GM04503 (cell line): ENCODE measurements around the gene MAML2.
"Not testable (repeated sequence)": the region's sequence is repeated elsewhere in the genome, so short reads cannot be mapped to it uniquely, and the experiment has no call there.

ENCODE experiments used
- DNase-seq: peaks from one replicate; pipeline ENCODE4 v3.0.0-alpha.2; 2012; ENCODE audit warnings: low read depth

MAML2 gene

GRCh38 chr11:96292291-96293010 lies 50.5 kb downstream of the MAML2 start:
- DNase-seq = no peak

GRCh38 chr11:96290631-96291030 lies 52.4 kb downstream of the MAML2 start:
- no peak for DNase-seq

DNA sequence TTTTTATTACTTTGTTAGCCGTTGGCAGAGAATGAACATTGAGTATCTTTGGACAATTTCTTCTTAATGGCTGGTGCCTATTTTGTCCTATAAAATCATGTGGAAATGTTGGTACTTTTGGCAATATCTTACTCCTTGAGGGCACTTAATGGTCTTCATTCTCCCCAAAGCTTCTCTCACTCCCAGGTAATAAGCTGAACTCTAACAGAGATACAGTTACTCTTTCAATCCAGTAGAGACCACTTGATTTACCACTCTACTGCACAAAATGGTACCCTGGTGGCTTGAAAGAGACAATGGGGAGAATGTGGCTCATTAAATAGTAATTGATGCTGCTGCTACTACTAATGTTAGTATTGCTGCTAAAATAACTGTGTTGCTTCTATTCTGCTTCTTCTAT lies 53.0 kb downstream of the MAML2 start:
- DNase-seq = no peak

DNA sequence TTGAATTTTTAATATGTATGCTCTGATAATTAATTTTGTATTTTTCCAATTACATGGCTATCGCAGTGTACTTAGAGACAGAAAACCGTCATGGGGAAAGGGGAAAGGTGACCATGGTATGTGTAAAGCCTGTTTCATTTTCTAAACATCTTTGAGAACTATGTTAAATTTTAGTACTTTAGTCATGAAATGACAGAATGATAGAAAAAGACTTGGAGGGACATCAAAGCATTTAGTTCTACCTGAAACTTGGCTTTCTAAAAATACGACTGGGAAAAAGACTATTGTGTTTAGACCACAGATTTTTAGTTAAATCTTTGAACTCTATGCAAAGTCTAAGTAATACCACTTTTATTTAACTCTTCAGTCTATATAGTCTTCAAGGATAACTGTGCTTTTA lies 54.1 kb downstream of the MAML2 start:
- DNase-seq = no peak

DNA sequence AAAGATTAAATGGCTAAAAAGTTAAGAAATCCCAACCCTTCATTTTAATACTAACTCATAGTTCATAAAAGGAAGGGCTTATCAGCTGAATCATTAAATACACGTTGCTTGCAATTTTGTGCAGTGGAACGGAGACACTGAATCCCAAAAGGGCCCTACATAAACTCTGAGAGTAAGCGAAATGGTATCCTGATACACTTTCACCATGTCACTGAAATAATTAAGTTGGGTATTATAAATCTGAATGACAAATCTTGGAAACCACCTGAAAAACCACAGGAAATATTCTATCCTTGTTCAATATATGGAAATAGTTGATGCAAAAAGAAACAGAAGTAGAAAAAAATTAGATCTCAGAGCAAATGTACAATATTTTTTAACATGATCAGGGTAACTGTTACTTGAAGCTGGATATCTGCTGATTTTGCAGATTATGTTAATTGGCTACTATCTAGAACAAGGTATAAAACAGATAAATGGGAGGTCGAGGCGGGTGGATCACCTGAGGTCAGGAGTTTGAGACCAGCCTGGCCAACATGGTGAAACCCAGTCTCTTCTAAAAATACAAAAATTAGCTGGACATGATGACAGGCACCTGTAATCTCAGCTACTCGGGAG lies 55.1 kb downstream of the MAML2 start:
- no peak for DNase-seq

GRCh38 chr11:96285985-96286384 lies 57.0 kb downstream of the MAML2 start:
- not testable (repeated sequence) for DNase-seq

GRCh38 chr11:96284917-96285316 lies 58.1 kb downstream of the MAML2 start:
- DNase-seq = no peak

DNA sequence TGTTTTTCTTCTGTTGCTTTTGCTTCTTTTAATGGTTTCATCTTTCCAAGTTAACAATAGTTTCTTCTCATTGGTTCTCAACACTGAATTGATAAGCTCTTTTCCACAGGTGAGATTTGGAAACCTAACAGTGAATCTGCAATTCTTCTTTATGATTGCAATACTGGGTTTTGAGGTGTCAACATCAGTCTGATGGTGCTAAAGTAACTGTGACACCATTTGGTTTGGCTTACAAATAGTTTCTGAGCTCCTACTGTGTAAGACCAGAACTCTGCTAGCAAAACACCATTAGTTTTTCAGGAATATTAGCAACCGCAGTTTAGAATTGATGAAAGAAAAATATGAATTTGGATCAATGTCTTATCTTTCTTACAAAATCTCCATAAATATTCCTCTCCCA lies 58.6 kb downstream of the MAML2 start:
- DNase-seq = no peak

- no peak for DNase-seq
Measured at GRCh38 chr11:96282625-96283220, 60.3 kb downstream of the MAML2 start.

GRCh38 chr11:96280444-96280843 lies 62.6 kb downstream of the MAML2 start:
- no peak for DNase-seq

GRCh38 chr11:96279896-96280290 lies 63.1 kb downstream of the MAML2 start:
- no peak for DNase-seq

DNA sequence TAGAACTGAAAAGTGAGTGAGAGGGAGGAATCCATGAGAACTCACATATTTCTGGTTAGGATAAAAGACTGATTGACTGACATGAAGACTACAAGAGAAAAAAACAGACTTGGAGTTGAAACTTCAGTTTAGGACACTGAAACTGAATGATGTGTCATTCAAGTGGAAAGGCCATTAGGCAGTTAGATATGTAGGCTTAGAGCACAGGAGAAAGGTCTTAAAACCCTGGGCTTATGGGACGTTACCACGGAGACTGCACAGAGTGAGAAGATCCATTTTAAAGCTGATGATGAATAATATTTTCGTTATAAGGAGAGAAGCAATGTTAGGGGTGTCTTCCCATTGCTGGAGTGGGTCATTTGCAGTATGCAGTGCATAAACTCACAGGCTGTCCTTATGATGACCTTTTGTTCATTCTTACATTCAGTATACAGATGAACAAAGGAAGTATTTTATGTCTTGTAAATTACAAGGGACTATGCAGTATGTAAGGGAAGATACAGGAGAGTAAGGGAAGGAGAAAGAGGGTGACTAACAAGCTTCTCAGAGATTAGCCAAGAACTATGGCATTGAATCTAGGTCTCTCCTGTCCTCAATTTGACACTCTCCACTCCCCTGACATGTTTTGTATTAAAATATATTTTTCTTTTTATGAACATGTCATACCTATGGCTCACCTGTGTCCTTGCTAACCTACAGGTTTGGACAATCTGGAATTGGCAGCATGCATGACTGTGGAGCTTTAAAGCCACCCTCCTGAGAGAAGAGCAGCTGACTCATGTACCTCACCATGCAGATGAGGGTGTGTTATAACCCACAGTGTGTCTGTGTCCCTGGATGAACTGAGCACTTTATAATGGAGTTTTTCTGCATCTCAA lies 63.7 kb downstream of the MAML2 start:
- DNase-seq = no peak

- no peak for DNase-seq
Measured at GRCh38 chr11:96278039-96278897, 64.7 kb downstream of the MAML2 start.

DNA sequence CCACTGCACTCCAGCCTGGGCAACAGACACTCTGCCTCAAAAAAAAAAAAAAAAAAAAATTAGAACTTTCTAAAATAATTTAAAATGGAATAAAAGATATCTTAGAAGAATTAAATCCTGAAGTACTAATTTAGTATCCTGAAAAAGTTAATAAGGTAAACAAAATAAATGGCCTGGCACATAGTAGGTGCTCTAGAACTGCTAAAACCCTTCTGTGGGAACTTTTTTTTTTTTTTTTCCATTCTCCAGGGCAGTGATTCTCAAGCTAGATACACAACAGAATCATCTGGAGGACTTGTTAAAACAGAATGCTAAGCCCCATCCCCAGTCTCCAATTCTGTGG lies 65.3 kb downstream of the MAML2 start:
- DNase-seq = no peak

GRCh38 chr11:96276836-96277235 lies 66.2 kb downstream of the MAML2 start:
- no peak for DNase-seq

DNA sequence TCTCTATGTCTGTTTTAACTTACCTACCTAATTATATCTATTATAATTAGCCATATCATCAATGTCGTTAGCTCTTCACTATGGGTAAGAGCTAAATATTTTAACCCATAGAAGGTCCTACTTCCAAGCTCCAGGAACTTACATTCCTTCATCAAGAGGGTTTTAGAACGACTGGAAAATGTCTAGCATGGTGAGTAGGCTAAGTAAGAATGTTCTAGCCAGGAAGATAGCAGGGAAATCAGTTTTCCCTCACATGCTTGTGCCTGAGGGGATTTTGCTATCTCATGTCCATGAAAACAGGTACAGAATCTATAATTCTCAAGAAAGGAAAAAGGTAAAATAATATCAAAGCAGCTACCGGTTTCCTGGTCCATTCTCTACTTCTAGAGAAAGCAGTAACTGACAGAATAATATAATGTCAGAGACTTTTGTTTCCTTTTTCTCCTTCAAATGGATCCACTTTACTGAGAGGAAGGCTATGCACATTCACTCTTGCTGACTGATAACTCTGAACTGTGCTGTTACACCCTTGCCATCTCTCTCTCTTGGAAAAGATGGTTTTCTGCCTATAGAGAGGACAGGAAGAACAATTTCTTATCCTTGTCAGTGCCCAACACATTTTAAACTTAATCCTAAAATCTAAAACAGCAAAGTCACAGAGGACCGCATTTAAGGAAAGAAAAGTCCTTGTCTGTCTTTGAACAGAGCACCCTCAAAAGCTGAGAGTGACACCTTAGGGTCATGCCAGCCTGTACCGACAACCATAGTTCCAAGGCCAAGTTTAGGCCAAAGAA lies 67.0 kb downstream of the MAML2 start:
- no peak for DNase-seq

DNA sequence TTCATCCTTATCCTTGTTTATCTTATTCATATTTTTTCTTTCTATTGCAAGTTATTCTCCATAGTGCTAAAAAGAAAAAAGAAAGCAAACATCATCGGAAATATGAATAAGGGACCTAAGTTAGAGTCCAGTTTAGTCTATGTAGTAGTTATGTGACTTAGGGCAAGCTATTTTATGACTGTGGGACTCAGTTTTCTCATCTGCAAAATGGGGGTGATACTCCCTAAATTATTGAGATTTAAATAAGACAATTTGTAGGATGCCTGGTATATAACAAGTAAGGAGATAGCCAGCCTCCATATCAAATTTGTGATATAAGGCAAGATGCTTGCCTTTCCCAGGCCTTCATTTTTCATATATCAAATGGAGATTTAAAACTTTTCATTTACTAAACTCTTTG lies 69.5 kb downstream of the MAML2 start:
- no peak for DNase-seq

DNA sequence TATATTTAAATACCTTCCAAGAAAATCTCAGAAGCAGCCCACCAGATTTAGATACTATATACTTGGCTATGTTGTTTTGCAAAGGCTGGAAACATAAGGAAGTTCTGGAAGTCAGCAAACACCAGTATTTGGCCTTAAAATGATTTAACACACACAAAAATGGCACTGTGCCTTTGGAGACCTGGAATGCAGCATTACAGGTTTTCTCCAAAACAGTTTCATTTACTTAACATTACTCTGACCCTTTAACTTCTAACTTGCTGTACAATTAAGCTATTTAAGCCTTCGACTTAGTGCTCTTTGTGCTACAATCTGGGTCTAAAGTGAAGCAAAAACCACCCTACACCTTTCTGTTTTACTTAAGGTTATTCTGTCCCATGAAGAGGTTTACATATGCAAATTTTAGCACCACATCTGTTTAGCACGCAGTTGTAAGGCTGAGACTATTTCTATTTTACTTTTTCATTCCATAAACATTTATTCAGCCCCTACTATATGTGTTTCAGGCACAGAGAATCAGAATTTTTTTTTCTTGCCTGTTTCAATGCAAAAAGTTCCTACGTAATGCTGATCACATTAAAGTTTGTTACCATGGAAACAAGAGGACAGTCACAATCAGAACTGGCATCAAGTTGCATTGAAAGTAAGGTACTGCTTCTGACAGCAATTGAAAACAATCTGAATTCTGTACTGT lies 70.3 kb downstream of the MAML2 start:
- no peak for DNase-seq

- no peak for DNase-seq
Measured at GRCh38 chr11:96271777-96272176, 71.2 kb downstream of the MAML2 start.

DNA sequence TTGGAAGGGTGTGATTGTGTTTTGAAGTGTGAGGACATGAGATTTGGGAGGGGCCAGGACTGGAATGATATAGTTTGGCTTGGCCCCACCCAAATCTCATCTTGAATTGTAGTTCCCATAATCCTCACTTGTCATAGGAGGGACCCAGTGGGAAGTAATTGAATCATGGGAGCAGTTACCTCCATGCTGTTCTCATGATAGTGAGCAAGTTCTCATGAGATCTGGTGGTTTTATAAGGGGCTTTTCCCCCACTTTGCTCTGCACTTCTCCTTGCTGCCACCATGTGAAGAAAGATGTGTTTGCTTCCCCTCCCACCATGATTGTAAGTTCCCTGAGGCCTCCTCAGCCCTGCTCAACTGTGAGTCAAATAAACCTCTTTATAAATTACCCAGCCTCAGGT lies 71.6 kb downstream of the MAML2 start:
- DNase-seq = not testable (repeated sequence)
